Thymus (tissue), 11 donors: ENCODE data around the gene SBK3. TPM values are rescaled to one million over a fixed set of nuclear protein-coding genes. Genes with fewer than 3 reads are reported as not detected.

Source experiments
- DNase-seq, 9 donors: peaks; one replicate each; pipeline ENCODE4 v3.0.0-alpha.2; 2013; ENCODE audit warnings: low spot score in 9 of 9, low read depth in 6 of 9, missing footprints in 1 of 9
- H3K27ac ChIP-seq, 2 donors: one replicate each; pipeline ENCODE4 v1.5.1; 2013; ENCODE audit warnings: control low read depth in 1 of 2, low read depth in 1 of 2, low read length in 1 of 2, mild to moderate bottlenecking in 1 of 2, moderate library complexity in 1 of 2
- H3K27me3 ChIP-seq, 2 donors: one replicate each; pipeline ENCODE4 v1.5.1; 2013; ENCODE audit warnings: low read length in 1 of 2; ENCODE audit not compliant: control insufficient read depth in 2 of 2, insufficient read depth in 1 of 2
- H3K36me3 ChIP-seq, 2 donors: one replicate each; pipeline ENCODE4 v1.5.1; 2013; ENCODE audit warnings: low read length in 1 of 2, mild to moderate bottlenecking in 1 of 2, moderate library complexity in 1 of 2; ENCODE audit not compliant: control insufficient read depth in 2 of 2, insufficient read depth in 2 of 2
- H3K4me1 ChIP-seq, 2 donors: one replicate each; pipeline ENCODE4 v1.5.1; 2013; ENCODE audit warnings: low read length in 2 of 2; ENCODE audit not compliant: control insufficient read depth in 2 of 2, insufficient read depth in 2 of 2
- H3K4me3 ChIP-seq, 2 donors: one replicate each; pipeline ENCODE4 v1.5.1; 2013; ENCODE audit warnings: low read length in 2 of 2, control low read depth in 1 of 2, mild to moderate bottlenecking in 1 of 2
- H3K9me3 ChIP-seq, 2 donors: one replicate each; pipeline ENCODE4 v1.5.1; 2013; ENCODE audit warnings: low read length in 1 of 2, mild to moderate bottlenecking in 1 of 2; ENCODE audit not compliant: control insufficient read depth in 2 of 2, insufficient read depth in 1 of 2
- WGBS: extraction: QIAGEN DNeasy Blood & Tissue Kit; methylation state at CpG from one replicate; pipeline ENCODE4 v1.1.7; 2013; 5-methylcytosine and 5-hydroxymethylcytosine counted together
- polyA plus RNA-seq: library from polyadenylated mRNA; stranded (reverse); fragments of 200-250 nt; gene quantifications from one replicate; pipeline ENCODE4 v1.2.3, GENCODE V29; 2013
- total RNA-seq: library from RNA; stranded (reverse); fragments of 120-200 nt; gene quantifications from one replicate; pipeline ENCODE4 v1.2.4, GENCODE V29; 2013
- donor health status: healthy.

Gene SBK3
- total and polyA plus RNA-seq, 2 donors = 0.11 TPM; not detected in 1

DNA sequence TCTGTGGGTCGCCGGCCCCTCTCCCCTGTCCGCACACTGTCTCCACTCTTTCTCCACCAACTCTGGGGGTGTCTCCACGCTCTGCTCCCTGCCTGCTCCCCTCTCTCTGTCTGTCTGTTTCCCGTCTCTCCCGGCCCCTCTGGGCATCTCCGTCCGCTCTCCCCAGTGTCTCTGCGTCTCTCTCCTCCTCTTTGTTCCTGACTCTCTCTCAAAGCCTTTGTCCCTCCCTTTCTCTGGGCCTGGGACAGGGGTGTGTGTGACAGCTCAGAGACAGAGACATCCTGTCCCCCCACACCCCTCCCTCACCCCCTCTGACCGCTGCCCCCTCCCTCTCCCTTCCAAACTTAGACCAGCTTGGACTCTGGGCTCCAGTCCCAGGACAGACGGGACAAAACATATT is 668 bp upstream of the SBK3 start:
- no peak for DNase-seq

DNA sequence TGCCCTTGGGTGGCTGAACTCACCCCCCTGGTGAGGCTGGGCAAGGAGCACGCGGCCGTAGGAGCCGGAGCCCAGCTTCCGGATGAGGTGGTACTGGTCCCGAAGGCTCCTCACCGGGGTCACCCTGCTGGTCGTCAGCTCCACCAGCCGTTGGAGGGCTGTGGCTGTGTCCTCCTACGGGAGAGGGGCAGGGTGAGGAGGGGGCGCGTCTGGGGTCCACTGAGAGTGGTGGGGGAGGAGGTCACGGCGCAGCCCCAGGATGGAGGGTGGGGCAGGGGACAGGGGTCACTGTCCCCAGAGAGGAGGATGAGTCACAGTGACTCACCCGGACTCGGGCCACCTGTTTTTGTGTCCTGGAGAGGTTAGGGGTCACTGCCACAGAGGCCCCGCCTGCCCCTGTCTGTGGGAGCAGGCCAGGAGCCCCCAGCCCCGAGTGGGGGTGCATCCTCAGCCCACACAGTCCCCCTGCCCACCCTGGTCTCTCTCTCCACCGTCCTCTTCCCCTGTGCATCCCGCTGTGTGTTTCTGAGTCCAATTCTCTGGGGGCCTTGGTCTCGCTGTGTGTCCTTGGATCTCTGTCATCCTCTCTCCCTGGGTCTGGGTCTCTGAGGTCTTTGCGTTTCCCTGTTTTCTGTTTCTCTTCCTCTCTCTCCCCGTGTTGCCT is 435 bp downstream of the SBK3 start:
- H3K27me3 ChIP-seq = peaks cover 0 to 38% of the 10 kb centered on the region in 2 donors
- WGBS = 91% methylated on average over 23 of the region's 23 CpGs
- H3K9me3 ChIP-seq = no peaks in the 10 kb centered on the region
- H3K27ac ChIP-seq = no peak overlapping the region
- DNase-seq = no peak
- H3K4me3 ChIP-seq = no peak overlapping the region
- no peaks in the 10 kb centered on the region for H3K4me1 ChIP-seq
- no peaks in the 10 kb centered on the region for H3K36me3 ChIP-seq

More for the DNA sequence above, 668 bp upstream of the SBK3 start:
- Histone ChIP-seq H3K27me3 (peaks cover 0 to 46% of the 10 kb centered on the region in 2 donors), H3K4me3 (no peak overlapping the region), H3K36me3 (no peaks in the 10 kb centered on the region), H3K27ac (no peak overlapping the region), H3K9me3 (no peaks in the 10 kb centered on the region), H3K4me1 (no peaks in the 10 kb centered on the region)
- 90% methylated on average over 11 of the region's 11 CpGs for WGBS

DNA sequence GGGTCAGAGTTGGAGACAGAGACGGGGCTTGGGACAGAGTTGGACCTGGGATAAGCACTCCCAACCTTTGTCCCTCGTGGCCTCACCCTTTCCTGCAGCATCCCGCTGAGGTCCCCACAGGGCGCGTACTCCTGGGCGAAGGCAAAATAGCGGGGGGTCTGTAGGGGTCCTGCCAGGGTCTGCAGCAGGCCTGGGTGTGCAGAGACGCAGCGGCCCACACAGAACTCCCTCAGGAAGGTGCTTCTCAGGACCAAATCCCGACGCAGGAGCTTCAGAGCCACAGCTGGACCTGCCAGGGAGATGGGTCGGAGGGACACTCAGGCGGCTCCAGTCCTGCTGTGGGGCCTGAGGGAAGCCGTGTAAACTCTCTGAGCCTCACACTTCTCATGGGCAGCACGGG is 1.3 kb downstream of the SBK3 start:
- H3K36me3 ChIP-seq = no peaks in the 10 kb centered on the region
- H3K4me1 ChIP-seq = no peaks in the 10 kb centered on the region
- no peaks in the 10 kb centered on the region for H3K9me3 ChIP-seq
- WGBS = 95% methylated on average over 15 of the region's 15 CpGs
- H3K27ac ChIP-seq = no peak overlapping the region
- H3K27me3 ChIP-seq = peaks cover 0 to 30% of the 10 kb centered on the region in 2 donors
- no peak for DNase-seq
- no peak overlapping the region for H3K4me3 ChIP-seq

DNA sequence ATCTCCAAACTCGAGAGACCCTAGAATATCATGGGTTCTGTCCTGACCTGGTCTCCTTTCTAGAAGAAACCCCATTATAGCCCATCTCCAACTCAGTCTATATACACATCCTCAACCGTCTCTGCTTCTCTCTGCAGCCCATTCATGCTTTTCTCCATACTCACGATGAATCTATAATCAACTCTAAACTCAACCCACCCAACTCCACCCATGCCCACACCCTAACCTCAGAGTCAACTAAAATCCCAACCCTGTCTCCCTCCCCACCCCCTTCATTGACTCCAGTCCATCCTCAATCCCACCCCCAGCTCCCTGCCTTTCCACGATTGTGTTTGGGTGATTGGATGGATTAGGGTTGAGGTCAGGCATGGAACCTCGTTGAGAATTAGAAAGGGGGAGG is 1.8 kb downstream of the SBK3 start:
- H3K27ac ChIP-seq = no peak overlapping the region
- no peak overlapping the region for H3K4me3 ChIP-seq
- 91% methylated on average over 5 of the region's 5 CpGs for WGBS
- no peak for DNase-seq
- H3K9me3 ChIP-seq = no peaks in the 10 kb centered on the region
- H3K36me3 ChIP-seq = no peaks in the 10 kb centered on the region
- H3K27me3 ChIP-seq = peaks cover 0 to 25% of the 10 kb centered on the region in 2 donors
- no peaks in the 10 kb centered on the region for H3K4me1 ChIP-seq

DNA sequence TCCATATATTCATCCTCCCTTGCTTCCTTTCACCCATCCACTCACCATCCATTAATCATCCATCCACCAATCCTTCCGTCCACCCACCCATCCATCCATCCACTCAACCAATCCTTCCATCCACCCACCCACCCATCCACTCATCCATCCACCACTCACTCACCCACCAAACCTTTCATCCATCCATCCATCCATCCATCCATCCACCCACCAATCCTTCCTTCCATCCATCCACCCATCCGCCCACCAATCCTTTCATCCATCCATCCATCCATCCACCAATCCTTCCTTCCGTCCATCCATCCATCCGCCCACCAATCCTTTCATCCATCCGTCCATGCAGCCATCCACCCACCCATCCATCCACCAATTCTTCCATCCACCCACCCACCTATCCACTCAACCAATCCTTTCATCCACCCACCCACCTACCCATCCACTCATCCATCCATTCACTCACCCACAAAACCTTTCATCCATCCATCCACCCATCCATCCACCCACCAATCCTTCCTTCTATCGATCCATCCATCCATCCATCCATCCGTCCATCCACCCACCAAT is 3.0 kb downstream of the SBK3 start:
- Histone ChIP-seq H3K27ac (no peak overlapping the region), H3K9me3 (no peaks in the 10 kb centered on the region), H3K4me1 (no peaks in the 10 kb centered on the region), H3K36me3 (no peaks in the 10 kb centered on the region), H3K27me3 (peaks cover 0 to 15% of the 10 kb centered on the region in 2 donors), H3K4me3 (no peak overlapping the region)
- WGBS = 97% methylated on average over 7 of the region's 7 CpGs
- DNase-seq = no peak

DNA sequence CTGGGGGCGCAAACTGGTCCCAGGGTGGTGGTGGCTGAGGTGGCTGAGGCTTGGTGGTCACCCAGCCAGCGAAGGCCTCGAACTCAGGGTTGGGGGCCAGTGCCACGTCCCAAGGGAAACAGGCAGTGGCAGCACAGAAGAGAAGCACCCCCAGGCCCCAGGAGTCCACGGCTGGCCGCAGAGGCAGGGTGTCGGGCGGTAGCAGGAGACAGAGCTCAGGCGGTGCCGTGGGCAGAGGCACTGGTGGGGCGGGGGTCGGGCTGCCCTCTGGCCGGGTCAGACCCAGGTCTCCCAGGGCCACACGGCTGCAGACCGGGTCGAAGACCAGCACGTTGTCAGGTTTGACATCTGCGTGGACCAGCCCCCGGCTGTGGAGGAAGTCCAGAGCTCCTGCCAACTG is 4.3 kb downstream of the SBK3 start:
- H3K4me3 ChIP-seq = no peak overlapping the region
- no peak for DNase-seq

DNA sequence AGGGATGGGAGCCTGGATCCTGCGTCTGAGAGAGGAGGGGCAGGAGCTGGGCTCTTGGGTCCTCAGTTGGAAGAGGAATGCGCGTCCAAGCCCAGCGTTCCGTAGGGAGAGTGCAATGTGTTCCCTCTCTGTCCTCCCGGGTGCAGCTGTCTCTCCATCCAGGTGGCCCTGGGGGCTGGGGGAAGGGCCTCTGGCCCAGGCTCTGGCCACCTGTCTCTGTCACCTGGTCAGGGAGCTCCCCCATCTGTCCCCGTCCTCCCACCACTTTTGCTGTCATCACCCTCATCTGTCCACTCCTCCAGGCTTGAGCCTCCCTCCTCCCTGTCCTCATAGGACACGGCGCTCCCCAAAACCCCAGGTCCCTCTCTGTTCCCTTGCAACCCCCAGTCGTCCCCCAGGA is 4.7 kb downstream of the SBK3 start:
- no peak for DNase-seq
- Histone ChIP-seq H3K27me3 (peaks cover 0 to 4% of the 10 kb centered on the region in 2 donors), H3K4me1 (no peaks in the 10 kb centered on the region), H3K36me3 (no peaks in the 10 kb centered on the region), H3K4me3 (no peak overlapping the region), H3K27ac (no peak overlapping the region), H3K9me3 (no peaks in the 10 kb centered on the region)
- WGBS = 88% methylated on average over 10 of the region's 10 CpGs

More for the DNA sequence above, 4.3 kb downstream of the SBK3 start:
- no peak overlapping the region for H3K27ac ChIP-seq
- WGBS = 90% methylated on average over 19 of the region's 19 CpGs
- no peaks in the 10 kb centered on the region for H3K36me3 ChIP-seq
- H3K4me1 ChIP-seq = no peaks in the 10 kb centered on the region
- no peaks in the 10 kb centered on the region for H3K9me3 ChIP-seq
- peaks cover 0 to 4% of the 10 kb centered on the region in 2 donors for H3K27me3 ChIP-seq

DNA sequence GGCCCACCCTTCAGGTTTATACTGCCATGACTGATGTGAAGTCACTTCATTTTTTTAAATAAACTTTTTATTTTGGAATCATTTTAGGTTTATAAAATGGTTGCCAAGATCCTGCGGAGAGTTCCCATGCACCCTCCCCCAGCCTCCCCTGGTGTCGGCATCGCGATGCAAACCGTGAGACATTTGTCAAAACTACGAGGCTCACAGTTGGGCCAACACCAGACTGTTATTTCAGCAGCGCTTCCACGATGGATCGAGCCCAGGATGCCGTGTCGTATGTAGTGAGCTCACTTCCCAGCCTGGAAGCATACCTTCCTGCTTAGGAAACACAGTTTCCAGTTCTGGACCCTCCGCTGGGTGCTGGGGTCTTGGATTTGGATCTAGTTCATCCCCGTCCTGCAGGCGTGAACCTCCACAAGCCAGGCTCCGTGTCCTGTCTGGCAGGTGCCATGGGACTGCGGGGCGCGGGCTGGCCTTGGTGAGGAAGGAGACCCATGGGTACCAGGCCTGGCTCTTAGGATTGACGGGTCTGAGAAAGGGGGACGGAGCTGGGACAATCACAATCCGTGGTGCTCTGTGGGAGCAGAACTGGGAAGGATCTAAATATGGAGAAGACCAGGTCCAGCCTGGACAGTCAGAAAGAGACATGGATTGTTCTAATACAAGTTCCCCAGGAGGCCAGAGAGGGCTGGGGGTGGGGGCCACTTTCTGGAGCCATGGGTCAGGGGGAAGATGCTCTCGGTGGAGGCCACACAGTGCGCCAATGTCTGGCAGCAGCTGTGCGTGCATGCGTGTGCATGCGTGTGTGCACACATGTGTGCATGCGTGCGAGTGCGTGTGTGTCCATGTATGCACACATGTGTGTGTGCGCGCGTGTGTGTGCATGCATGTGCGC is 6.0 kb downstream of the SBK3 start:
- Histone ChIP-seq H3K27ac (no peak overlapping the region), H3K4me1 (no peaks in the 10 kb centered on the region), H3K27me3 (peaks cover 0 to 4% of the 10 kb centered on the region in 2 donors), H3K9me3 (no peaks in the 10 kb centered on the region), H3K36me3 (no peaks in the 10 kb centered on the region), H3K4me3 (no peak overlapping the region)
- DNase-seq = no peak
- 94% methylated on average over 33 of the region's 33 CpGs for WGBS

DNA sequence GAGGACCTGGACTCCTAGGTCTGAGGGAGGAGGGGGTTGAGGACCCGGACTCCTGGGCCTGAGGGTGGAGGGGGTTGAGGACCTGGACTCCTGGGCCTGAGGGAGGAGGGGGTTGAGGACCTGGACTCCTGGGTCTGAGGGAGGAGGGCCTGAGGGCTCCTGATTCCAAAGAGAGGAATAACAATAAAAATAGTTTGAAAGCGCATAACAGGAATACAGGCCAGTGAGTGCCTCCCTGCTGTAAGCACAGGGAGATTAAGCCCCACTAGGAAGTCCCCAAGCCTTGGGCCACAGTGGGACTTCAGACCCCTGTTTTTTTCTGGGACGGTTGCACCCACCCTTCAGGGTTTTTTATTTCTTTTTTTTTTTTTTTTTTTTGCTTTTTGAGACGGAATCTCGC is 7.2 kb downstream of the SBK3 start:
- no peaks in the 10 kb centered on the region for H3K36me3 ChIP-seq
- no peak overlapping the region for H3K4me3 ChIP-seq
- WGBS = 93% methylated on average over 5 of the region's 5 CpGs
- H3K9me3 ChIP-seq = no peaks in the 10 kb centered on the region
- no peak for DNase-seq
- no peaks in the 10 kb centered on the region for H3K4me1 ChIP-seq
- H3K27me3 ChIP-seq = no peaks in the 10 kb centered on the region
- no peak overlapping the region for H3K27ac ChIP-seq
